ENCODE results near the gene SPG7.

GRCh38 chr16:89567656-89568594 lies 59.7 kb downstream of the SPG7 start:
- TF ChIP-seq, protein P1, sequence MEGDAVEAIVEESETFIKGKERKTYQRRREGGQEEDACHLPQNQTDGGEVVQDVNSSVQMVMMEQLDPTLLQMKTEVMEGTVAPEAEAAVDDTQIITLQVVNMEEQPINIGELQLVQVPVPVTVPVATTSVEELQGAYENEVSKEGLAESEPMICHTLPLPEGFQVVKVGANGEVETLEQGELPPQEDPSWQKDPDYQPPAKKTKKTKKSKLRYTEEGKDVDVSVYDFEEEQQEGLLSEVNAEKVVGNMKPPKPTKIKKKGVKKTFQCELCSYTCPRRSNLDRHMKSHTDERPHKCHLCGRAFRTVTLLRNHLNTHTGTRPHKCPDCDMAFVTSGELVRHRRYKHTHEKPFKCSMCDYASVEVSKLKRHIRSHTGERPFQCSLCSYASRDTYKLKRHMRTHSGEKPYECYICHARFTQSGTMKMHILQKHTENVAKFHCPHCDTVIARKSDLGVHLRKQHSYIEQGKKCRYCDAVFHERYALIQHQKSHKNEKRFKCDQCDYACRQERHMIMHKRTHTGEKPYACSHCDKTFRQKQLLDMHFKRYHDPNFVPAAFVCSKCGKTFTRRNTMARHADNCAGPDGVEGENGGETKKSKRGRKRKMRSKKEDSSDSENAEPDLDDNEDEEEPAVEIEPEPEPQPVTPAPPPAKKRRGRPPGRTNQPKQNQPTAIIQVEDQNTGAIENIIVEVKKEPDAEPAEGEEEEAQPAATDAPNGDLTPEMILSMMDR (conservative IDR thresholded peaks at IDR 0.05 in 1 of 2, IDR thresholded peaks at IDR 0.05 in 1 of 2; ENCODE audit: extremely low read depth in 1 of 2, insufficient read depth in 1 of 2, low read depth in 1 of 2, low read length in 2 of 2) = no peak
- TF ChIP-seq EZH2 (IDR thresholded peaks at IDR 0.05; ENCODE audit: borderline replicate concordance, low read length) = no peak

Measured in mammary epithelial cell (primary cell).